ENCODE results near the gene PRIM2.
"Not testable (repeated sequence)": the region's sequence is repeated elsewhere in the genome, so short reads cannot be mapped to it uniquely, and the experiment has no call there.

PRIM2 gene

DNA sequence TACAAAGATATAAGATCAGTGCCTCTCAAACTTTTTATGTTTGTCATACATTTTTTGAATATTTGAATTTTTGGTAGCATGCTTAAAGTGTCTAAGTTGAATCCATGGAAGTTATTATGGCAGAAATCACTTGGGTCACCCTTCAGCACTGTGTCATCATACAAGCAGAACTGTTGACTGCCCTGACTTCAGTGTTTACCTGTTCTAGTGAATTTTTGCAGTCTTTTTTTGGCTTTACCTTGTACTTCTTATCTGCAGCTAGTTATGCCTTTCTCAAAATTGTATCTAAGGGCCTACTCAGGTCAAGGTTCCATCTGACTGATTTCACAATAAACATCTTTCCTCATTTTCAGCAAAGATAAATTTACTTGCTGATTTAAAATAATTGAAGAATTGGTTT lies 241.7 kb downstream of the PRIM2 start:
- H3K4me3 ChIP-seq, H3K27ac ChIP-seq: not testable (repeated sequence)

DNA sequence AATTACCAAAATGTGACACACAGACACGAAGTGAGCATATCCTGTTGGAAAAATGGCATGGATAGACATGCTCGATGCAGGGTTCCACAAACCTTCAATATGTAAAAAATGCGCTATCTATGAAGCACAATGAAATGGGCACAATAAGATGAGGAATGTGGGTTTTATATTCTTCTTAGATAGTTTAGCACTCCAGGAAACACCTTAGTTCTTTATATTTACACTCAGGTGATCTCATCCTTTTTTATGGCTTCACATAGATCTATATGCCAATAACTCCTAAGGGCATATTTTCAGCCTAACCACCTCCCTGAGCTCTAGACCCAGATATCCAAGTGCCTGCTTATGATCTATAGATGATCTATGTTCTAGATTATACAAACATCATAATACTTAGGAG lies 244.8 kb downstream of the PRIM2 start:
- not testable (repeated sequence) for H3K4me3 ChIP-seq, H3K27ac ChIP-seq

DNA sequence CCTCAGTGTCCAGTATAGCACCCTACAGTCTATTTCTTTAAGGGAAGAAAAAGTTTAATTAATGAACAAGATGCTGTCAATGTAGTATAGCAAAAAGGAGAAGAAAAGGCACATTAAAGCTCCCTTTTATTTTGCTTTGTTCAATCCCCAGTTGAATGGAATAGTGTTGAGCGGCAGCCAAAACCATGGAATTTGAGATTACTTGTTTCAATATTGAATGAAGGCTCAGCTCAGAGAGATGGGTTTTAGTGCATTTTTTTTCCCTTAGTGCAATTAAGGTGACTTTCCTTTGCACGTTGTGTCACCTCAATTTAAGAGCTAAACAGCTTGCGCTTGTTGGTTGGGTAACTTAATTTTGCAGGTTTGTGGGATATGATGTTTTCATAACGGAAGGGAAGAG lies 254.7 kb downstream of the PRIM2 start:
- H3K4me3 ChIP-seq, H3K27ac ChIP-seq: not testable (repeated sequence)

DNA sequence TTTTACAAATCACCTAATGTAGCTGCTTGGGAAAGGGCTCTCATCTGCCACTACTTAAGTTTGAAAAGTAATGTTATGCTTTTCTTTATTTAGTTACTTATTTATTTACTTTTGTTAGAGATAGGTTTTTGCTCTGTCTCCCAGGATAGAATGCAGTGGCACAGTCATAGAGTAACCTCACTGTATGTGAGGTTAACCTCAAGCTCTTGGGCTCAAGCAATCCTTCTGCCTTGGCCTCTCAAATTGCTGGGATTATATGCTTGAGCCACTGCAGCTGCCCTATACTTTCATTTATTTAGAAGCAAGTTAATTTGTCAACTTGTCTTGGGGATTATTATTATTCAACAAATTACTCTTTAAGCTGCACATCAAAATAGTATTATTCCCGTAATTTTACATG lies 255.4 kb downstream of the PRIM2 start:
- not testable (repeated sequence) for H3K27ac ChIP-seq, H3K4me3 ChIP-seq

DNA sequence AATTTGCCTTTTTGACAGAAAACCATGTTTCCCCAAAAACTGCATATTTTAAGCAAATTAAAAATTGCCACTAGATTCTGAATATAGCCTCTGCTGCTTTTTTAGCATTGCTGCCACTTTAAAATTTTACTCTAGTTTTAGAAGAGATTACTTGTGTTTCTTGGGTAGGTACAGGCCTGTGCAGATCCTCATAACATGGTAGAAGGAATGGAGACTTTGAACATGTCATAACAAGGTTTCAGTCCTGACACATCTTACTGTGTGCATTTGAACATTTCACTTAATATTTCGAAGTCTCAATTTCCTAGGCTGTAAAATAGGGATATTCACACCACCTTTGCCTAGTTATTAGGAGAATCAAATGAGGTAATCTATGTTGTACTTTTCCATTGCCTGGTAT lies 259.6 kb downstream of the PRIM2 start:
- not testable (repeated sequence) for H3K4me3 ChIP-seq

DNA sequence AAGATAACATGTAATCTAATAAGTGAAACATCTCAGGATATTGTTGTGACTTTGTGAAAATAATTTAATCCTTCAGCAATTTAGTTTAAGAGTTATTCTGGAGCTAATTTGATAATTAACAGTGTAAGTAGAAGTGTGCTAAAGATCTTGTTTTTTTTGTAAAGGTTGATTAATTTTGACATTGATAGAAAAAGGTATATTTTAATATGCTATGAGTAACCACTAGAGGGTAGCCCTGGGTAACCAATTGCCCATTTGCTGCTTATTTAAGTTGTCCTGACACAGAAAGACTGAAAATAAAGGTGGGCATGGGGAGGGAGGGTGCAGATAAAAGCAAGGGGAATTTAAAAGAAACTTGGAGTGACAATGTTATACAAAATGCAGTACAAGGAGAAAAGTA lies 262.1 kb downstream of the PRIM2 start:
- H3K4me3 ChIP-seq, H3K27ac ChIP-seq: not testable (repeated sequence)

More for the DNA sequence above, 259.6 kb downstream of the PRIM2 start:
- H3K27ac ChIP-seq: not testable (repeated sequence)

DNA sequence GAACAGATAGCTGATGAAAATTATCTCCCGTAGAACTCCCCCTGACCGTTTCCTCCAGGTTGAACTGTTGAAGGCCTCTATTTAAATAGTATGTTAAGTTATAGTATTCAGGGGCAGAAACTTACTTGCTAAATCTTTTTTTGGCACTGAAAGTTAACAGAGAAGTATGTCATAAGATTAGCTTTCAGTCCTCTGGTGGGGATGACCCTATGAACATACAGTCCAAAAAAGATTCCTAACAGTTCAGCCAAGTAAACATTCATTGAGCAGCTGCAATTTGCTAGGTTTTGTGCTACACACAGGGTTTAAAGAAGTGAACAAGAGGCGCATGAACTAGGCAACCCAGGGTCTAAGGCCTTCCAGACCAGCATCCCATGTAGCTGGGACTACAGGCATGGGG lies 264.2 kb downstream of the PRIM2 start:
- not testable (repeated sequence) for H3K27ac ChIP-seq

DNA sequence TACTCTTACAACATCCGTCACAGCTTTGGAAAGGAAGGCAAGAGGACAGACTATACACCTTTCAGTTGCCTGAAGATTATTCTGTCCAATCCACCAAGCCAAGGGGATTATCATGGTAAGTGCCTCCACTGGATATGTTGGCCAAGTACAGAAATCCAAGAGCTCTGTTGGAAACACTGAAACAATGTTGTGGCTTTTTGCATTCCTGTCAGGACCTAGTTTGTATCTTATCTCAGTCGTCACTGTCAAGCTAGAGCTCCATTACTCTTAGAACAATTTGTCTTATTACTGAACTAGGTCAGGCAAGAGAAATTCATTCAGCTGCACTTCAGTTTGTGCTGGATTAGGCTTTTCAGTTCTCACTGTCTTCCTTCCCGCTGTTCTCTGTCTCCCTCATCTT lies 283.7 kb downstream of the PRIM2 start:
- not testable (repeated sequence) for H3K4me3 ChIP-seq, H3K27ac ChIP-seq

More for the DNA sequence above, 264.2 kb downstream of the PRIM2 start:
- not testable (repeated sequence) for H3K4me3 ChIP-seq

DNA sequence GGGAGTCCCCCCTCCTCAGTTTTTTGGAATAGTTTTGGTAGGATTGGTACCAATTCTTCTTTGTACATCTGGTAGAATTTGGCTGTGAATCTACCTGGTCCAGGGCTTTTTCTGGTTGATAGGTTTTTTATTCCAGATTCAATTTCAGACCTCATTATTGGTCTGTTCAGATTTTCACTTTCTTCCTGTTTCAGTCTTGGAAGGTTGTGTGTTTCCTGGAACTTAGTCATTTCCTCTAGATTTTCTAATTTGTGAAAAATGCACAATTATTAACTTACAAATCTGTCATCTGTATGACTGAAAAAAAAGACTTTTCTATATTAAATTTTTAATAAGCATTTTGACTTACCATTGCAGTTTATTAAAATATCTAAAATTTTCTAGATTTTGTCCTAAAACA lies 287.9 kb downstream of the PRIM2 start:
- not testable (repeated sequence) for H3K27ac ChIP-seq, H3K4me3 ChIP-seq

DNA sequence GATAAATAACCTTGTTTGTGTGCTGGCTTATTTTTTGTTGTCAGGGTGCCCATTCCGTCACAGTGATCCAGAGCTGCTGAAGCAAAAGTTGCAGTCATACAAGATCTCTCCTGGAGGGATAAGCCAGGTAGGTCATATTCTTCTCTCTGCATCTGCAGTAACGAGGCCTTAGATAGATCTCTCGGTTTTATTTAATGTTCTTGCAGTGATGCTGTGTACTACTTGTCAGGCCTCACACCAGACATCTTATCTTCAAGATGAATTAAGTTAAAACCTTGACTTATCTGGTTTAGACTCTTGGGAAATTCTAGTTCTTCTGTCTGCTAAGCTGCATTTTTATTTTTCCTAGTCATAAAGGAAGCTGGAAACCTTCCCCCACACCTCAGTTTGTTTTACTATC lies 288.9 kb downstream of the PRIM2 start:
- not testable (repeated sequence) for H3K27ac ChIP-seq, H3K4me3 ChIP-seq

DNA sequence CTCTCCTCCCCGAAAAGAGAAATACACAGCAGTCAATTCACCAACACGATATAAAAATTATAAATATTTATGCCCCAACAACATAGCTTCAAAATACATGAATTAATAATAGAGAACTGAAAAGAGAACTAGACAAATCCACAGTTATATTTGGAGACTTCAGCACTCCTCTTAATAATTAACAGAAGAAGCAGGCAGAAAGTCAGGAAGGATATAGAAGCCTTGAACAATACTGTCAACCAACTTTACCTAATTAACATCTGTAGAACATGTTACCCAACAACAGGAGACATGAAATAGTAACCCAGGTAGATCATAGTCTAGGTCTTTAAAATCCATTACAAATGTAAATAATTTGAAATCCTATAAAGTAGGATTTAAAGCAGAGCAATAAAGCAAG lies 293.2 kb downstream of the PRIM2 start:
- H3K4me3 ChIP-seq, H3K27ac ChIP-seq: not testable (repeated sequence)

DNA sequence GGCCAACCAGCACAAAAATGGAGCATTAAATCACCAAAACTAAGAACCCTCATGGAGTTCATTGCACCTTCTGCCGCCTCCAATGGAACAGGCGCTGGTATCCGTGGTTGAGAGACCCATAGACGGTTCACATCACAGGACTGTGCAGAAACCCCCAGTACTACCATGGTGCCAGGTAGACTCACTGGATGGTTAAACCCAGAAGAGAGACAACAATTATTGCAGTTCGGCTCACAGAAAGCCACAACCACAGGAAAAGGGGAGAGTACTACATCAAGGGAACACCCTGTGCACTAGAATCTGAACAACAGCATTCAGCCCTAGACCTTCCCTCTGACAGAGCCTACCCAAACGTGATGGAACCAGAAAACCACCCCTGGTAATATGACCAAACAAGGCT lies 301.5 kb downstream of the PRIM2 start:
- not testable (repeated sequence) for H3K4me3 ChIP-seq, H3K27ac ChIP-seq

DNA sequence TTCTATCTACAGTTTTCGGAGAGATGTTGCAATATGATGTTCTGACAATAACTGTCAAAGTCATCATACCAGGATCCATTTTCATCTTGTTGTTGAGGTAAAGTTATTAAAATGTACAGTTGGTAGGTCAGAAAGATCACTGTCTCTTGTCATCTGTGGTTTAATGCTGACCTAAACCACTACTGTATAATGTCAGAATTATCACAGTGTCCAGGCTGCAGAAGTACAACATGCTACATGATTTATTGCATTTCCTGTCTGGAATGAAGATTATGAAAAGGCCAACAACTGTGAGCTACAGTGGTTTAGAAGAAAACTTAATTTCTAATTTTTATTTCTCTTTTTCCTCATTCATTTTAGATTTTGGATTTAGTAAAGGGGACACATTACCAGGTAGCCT lies 314.3 kb downstream of the PRIM2 start:
- not testable (repeated sequence) for H3K4me3 ChIP-seq

DNA sequence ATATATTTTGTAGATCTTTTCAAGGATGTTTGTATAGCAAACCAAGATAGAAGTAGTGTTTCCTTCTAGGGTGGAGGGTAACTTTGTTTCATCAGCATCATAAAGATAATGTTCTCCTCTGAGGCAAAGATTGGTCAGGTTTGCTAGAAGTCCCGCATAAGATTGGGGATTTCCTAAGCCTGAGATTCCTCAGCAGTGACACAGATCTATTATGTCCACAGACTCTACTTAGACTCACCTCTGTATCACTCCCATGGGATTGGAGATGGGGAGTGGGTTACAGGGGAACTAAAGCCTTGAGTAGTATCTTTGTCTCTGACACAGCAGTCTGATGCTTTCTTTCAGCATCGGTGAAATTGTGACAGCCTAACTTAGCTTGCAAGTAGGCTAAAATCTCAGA lies 341.1 kb downstream of the PRIM2 start:
- H3K4me3 ChIP-seq, H3K27ac ChIP-seq: not testable (repeated sequence)

More for the DNA sequence above, 314.3 kb downstream of the PRIM2 start:
- not testable (repeated sequence) for H3K27ac ChIP-seq

DNA sequence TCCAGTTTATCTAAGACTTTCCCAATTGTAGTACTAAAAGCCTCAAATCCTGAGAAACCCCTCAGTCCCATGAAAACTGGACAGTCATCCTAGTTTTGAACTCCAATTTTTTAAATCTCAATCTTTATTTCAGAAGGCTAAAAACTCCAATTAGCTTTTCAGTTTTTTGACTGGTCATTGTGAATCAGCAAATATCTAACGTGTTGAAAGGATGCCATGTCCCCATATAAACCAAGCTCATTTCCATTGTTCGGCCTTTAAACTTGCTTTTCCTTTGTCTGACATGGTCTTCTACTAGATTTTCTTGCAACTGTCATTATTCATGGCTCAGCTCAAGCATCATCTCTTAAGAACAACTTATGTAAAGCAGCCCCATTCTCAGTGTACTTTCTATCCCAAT lies 342.4 kb downstream of the PRIM2 start:
- not testable (repeated sequence) for H3K27ac ChIP-seq, H3K4me3 ChIP-seq

DNA sequence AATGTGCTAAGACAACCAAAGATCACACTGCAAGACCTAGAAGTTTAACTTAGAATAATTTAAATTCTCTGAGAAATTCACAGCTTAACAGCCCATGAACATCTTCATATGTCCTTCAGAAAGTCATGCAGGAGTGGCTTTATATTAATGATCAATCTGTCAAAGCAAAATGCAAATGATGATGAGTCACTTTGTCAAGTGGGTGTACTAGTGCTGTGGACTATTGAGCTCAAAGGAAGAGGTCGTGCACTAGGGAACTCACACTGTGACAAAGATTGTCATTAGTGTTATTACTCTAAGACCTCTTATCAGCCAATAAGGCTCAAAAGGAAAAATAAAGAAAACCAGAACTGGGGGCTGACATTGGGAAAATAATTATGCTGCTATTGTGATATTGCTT lies 343.5 kb downstream of the PRIM2 start:
- not testable (repeated sequence) for H3K27ac ChIP-seq, H3K4me3 ChIP-seq

DNA sequence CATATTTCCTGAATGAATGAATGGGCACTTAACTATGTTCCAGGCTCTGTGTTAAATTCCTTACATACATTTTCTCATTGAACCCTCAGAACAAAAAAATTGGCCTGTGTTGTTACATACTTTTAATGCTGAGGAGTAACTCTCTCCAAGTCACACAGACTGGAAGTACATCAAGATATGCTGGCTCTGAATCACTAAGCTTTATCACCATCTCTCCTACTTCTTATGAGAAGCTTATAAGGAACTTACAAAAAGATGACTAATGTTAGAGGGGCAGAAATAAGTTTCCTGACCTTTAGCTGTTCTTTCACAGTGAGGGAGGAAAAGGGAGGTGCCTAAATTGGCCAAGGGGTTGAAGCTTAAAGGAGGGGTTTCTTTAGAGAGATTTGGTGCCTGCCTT lies 350.7 kb downstream of the PRIM2 start:
- not testable (repeated sequence) for H3K27ac ChIP-seq, H3K4me3 ChIP-seq

DNA sequence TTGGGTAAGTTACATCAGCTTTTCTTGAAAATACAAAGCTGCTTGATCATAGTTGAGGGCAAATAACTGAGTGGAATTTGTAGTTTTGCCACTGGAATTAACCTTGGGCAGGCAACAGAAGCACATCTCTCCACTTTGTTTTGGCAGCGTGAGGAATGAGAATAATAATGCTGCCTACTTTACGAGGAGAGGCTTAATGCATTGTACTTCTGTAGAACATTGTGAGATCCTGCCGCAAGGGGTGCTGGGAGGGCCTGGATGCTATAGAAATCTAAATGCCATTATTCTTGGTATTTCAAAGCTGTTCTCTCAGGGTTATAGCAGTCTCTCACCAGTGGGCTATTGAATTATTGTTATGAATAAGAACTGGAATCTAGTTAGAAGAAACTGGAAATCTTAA lies 353.8 kb downstream of the PRIM2 start:
- not testable (repeated sequence) for H3K4me3 ChIP-seq, H3K27ac ChIP-seq

DNA sequence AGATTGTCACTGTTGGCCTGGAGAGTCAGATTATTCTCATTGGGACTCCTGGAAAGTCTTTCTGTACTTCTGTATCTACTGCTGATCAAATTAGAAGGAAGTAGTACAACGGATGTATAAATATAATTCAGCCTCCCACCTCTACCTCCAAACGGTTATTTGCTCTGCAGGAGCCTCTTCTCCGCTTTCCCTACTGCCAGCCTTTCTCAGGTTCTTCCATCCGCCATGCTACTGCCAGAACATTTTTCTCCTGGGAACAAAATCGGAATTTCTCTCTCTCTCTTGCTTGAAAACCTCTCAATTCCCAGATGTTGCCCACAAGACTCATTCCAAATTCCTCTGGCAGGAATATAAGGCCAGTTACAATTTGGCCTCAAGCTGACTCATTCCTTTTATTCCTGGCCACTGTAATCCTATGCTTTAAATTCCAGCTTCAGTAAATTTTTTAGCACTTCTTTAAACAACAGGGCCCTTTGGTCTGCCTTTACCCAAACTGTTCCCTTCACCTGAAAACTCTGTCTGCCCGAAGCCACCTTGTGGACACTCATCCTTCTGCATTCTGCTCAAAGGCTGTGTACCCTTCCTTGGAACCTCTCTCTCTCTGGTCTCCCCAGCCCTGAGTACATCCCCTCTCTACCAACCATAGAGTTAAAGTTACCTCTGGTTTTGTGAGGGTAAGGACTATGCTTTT lies 354.7 kb downstream of the PRIM2 start:
- not testable (repeated sequence) for H3K27ac ChIP-seq, H3K4me3 ChIP-seq

DNA sequence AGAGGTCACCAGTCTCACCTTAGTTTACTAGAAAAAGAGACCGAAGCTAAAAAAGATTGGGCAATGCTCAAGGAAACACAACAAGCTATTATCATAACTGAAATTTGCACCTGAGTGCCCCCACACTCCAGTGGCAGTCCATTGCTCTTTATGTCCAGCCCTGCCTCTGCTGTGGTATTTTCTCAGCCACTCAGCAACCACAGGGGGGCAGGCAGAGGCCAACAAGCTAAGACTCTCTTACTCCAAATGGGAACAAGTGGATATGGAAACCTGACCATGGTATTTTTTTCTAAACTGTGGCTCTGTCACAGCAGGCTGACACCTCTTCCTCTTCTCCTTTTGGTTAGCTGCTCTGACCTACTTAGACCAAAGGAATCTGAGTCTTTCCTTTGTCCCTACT lies 355.9 kb downstream of the PRIM2 start:
- H3K27ac ChIP-seq: not testable (repeated sequence)

DNA sequence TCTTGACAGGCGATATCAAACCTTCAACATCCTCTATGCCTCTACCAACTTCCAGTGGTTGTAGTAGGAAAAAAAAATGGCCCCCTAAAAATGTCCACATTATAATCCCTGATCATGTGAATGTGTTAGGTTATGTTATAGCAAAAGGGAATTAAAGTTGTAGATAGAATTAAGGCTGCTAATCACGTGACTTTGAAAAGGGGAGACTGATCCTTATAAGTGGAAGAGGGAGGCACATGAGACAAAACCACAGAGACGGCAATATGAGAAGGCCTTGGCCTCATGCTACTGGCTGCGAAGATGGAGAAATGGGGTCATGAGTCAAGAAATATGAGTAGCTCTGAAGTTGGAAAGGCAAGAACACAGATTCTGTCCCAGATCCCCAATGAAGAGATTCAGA lies 358.0 kb downstream of the PRIM2 start:
- not testable (repeated sequence) for H3K27ac ChIP-seq, H3K4me3 ChIP-seq

More for the DNA sequence above, 355.9 kb downstream of the PRIM2 start:
- not testable (repeated sequence) for H3K4me3 ChIP-seq

DNA sequence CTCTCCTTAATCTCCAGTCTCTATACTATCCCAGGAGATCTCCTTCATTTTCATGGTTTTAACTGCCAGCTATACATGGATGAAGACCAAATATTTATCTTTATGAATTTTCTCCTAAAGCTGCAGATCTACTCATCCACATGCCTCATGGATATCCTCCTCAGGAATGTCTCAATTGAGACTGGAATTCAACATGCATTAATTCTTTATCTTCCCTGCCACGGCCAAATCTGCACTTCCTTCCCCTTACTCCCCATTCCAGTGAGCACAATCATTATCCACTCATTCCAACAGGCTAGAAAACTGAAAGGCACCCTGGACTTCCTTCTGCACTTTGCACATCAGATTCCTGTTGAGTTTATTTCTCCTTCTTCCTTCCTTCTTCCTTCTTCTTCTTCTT lies 379.0 kb downstream of the PRIM2 start:
- not testable (repeated sequence) for H3K4me3 ChIP-seq, H3K27ac ChIP-seq
